Measurements from ENCODE around the gene PPP1R9A.

Gene PPP1R9A

DNA sequence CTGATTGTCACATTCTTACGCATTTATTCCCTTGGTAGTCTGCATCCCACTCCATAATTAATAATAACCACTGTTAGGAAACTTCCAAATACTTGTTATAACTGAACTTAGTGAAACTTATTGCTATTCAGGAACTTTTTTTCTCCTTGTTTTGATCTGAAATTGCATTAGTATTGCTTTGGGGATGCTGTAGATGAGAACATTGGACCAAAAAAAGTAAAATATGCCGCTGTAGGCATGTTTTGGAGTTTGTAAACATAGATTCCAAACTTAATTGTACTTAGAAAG is 1.7 kb downstream of the PPP1R9A start:
- no peak for DNase-seq (ENCODE audit: low spot score)

GRCh38 chr7:94912085-94912484 is 4.7 kb downstream of the PPP1R9A start:
- no peak for DNase-seq (ENCODE audit: low spot score)

GRCh38 chr7:94913391-94913790 is 6.0 kb downstream of the PPP1R9A start:
- no peak for DNase-seq (ENCODE audit: low spot score)

DNA sequence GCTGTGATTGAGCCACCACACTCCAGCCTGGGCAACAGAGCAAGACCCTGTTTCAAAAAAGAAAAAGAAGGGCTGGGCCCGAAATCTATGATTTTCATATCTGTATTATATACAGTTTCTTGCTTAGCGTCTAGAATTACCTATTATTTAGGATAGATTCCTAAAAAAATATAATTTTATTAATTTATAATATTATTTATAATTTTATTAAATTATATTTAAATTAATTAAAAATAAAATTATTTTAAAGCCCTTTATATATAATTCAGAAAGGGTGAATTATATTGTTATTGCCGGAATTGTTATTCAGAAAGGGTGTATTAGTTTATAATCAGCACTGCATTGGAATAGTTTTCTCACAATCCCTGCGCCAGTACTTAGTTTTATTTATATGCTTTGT is 14.5 kb downstream of the PPP1R9A start:
- DNase-seq (ENCODE audit: low spot score), result no peak

DNA sequence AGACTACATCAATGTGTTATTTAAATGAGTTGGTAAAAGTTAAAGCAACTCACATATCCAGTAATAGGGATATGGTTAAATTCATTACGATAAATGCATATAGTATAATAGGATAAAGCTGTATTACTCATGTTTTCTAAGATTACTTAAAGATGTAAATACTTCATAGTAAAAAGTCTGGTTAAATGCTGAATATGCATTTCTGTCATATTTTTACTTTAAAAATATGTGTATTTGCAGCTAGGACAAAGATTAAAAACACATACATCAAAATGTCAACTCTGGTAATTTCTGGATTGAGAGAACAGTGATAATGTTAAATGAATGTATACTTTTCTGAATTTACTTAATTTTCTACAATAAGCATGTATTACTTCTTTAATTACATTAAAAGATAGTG is 15.1 kb downstream of the PPP1R9A start:
- DNase-seq (ENCODE audit: low spot score), result no peak

GRCh38 chr7:94923412-94923811 is 16.0 kb downstream of the PPP1R9A start:
- DNase-seq (ENCODE audit: low spot score), result no peak

DNA sequence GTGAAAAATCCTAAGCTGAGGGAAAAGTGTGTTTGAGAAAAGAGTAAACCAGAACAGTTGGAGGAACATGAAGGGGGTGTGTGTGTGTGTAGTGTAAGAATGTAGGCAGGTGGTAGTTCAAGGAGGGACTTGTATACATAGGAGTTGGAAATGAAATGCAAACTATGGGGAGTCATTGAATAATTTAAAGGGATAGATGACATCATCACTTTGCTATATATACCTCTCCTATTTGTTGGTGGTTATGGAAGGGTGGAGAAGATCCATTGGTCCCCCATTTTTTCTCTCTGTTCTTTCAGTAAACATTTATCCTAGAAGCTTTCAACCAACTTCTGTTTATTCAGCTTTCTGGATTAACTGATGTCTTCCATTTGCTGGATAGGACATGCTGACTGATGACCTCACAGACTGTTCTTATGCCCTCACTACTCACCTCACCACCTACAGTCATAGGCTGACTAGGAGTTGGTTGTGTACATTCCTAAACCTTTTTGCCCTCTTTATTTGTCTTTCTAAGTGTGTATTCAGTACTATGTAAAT is 20.8 kb downstream of the PPP1R9A start:
- no peak for DNase-seq (ENCODE audit: low spot score)

GRCh38 chr7:94933256-94933990 is 26.0 kb downstream of the PPP1R9A start:
- no peak for DNase-seq (ENCODE audit: low spot score)

DNA sequence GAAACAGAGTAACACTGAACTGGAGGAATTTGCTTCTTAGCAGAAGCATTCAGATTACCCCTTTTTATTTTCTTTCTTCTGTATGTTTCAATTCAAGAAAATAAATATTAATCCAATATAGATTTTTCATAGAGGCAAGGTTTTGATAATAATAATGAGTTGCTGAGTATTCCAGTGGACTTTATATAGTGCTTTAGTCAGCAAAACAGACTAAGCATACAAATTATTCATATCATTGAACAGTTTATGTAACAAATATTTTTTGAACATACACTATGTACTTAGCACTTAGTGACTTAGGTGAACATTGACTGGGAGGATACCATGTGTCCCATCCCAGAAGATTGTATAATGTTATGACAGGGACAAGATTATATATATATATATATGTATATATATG is 32.0 kb downstream of the PPP1R9A start:
- no peak for DNase-seq (ENCODE audit: low spot score)

DNA sequence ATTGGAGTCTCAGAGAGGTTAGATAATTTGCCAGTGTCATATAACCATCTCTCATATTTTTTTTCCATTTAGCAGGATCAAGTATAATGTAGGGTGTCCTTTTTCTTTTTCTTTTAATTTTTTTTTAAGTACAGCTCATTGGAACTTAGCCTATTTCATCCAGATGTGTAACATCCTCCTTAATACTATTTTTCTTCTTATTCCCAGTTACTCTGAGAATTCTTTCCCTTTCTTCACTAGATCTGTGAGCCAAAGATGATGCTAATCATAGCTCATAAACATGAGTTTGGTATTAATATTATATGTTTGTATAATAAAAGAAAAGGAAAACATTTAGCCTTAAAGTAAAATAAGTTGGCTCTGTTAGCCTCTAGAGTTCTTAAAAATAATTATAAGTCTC is 32.8 kb downstream of the PPP1R9A start:
- DNase-seq (ENCODE audit: low spot score), result no peak

DNA sequence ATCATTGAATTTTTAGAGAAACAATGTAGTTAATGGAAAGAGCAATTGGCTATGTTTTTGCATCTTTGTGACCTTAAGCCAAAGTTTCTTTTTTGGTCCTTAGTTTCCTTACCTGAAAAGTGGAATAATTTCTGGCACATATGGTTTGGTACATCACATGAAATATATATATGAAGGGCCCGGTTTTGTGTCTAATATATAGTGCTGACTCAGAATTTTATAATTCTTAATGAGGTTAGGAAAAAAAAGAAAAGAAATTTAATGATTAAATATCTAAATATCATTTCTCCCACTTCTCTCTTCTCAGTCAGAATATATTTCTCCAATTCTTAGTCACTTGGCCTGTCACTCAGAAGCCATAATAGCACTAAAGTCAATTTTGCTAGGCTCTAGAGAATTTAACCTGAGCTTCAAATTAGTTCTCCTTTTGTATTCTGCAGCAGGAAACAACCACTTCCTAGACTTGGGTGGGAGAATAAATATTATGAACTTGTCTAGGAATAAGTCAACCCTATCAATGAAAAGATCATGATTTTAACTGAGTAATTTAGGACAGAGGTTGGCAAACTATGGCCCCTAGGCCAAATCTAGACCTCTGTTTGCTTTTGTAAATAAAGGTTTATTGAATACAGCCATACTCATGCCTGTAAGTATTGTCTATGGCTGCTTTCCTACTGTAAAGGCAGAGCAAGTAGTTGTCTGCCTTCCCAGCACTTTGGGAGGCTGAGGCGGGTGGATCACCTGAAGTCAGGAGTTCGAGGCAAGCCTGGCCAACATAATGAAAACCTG is 34.6 kb downstream of the PPP1R9A start:
- no peak for DNase-seq (ENCODE audit: low spot score)

- no peak for DNase-seq (ENCODE audit: low spot score)
Observed at GRCh38 chr7:94943134-94943533, 35.7 kb downstream of the PPP1R9A start.

GRCh38 chr7:94949532-94949931 is 42.1 kb downstream of the PPP1R9A start:
- no peak for DNase-seq (ENCODE audit: low spot score)

DNA sequence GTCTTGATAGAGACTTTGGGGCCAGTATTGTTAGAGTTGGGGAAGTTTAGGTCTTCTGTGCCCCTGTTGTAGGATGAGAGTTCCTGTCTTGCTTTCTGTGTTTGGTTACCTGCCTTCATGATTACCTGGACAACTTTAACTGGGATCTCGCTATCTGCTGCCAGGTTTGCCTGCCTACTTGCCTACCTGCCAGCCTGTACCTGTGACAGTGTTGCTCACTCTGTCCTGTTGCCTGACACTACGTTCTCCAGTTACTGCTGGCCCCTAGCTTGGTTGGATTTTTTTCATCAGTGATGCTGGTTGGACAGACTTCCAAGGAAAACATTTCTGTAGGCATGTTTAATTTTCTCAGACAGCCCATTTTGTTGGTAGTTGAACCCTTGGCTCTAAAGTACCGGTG is 48.4 kb downstream of the PPP1R9A start:
- DNase-seq (ENCODE audit: low spot score), result no peak

GRCh38 chr7:94957061-94957460 is 49.7 kb downstream of the PPP1R9A start:
- DNase-seq (ENCODE audit: low spot score), result no peak

GRCh38 chr7:94962661-94963060 is 55.3 kb downstream of the PPP1R9A start:
- no peak for DNase-seq (ENCODE audit: low spot score)

GRCh38 chr7:94969434-94970084 is 62.2 kb downstream of the PPP1R9A start:
- no peak for DNase-seq (ENCODE audit: low spot score)

GRCh38 chr7:94970085-94970576 is 62.7 kb downstream of the PPP1R9A start:
- DNase-seq (ENCODE audit: low spot score), result no peak

- no peak for DNase-seq (ENCODE audit: low spot score)
Observed at GRCh38 chr7:94971051-94971867, 63.9 kb downstream of the PPP1R9A start.

GRCh38 chr7:94972296-94972695 is 64.9 kb downstream of the PPP1R9A start:
- DNase-seq (ENCODE audit: low spot score), result no peak

DNA sequence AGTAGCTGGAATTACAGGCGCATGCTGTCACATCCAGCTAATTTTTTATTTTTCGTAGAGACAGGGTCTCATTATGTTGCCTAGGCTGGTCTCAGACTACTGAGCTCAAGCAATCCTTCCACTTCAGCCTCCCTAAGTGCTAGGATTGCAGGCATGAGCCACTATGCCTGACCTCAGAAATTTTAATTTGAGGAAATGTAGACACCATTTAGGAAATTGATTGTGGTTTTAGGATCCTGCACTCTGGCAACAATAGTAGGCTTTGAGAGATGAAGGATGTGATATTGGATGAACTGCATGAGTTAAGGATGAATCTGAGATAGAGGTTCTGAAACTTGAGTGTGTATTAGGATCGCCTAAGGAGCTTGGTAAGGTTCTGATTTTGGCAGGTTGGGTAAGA is 66.5 kb downstream of the PPP1R9A start:
- DNase-seq (ENCODE audit: low spot score), result no peak

DNA sequence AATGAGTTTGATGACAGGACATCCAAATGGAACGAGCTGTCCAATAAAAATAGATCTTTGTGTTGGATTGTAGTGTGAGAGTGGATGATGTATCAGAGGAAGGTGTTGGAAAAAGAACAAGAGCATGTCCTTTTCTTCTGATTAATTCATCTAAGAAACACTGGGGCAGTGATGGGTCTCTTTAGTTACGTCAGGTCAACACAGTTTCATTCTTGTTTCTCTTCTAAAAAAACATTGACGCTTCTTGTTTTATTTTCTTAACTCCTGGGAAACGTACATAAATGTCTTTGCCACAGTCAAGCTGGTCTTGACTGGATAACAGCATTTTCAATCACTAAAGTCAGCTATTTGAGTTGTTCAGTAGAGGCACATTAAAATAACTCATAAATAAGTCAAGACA is 67.0 kb downstream of the PPP1R9A start:
- DNase-seq (ENCODE audit: low spot score), result no peak
